Neural crest cell (in vitro differentiated cells): ENCODE measurements around the gene BEST4. TPM values are rescaled to one million over a fixed set of nuclear protein-coding genes. Genes with fewer than 3 reads are reported as not detected.
"Not testable (repeated sequence)": the region's sequence is repeated elsewhere in the genome, so short reads cannot be mapped to it uniquely, and the experiment has no call there.

Source experiments
- DNase-seq: peaks from one replicate; pipeline ENCODE4 v3.0.0; 2021; ENCODE audit warnings: low read depth, mixed read lengths, low spot score
- H3K27ac Mint-ChIP-seq: one replicate; pipeline ENCODE4 v1.8.0; 2021; ENCODE audit warnings: mild to moderate bottlenecking, mixed read lengths; ENCODE audit not compliant: unreplicated experiment
- H3K27me3 Mint-ChIP-seq: 2 replicates; pipeline ENCODE4 v1.8.0; 2021; ENCODE audit warnings: low read depth, mild to moderate bottlenecking, mixed read lengths
- H3K36me3 Mint-ChIP-seq: 2 replicates; pipeline ENCODE4 v1.8.0; 2021; ENCODE audit warnings: low read depth, mild to moderate bottlenecking, mixed read lengths
- H3K4me1 Mint-ChIP-seq: 2 replicates; pipeline ENCODE4 v1.8.0; 2021; ENCODE audit warnings: mixed read lengths
- H3K4me3 Mint-ChIP-seq: one replicate; pipeline ENCODE4 v1.8.0; 2021; ENCODE audit warnings: mild to moderate bottlenecking, mixed read lengths
- H3K9me3 Mint-ChIP-seq: 2 replicates; pipeline ENCODE4 v1.8.0; 2021; ENCODE audit warnings: mixed read lengths
- total RNA-seq: library from RNA; stranded (reverse); gene quantifications from 2 replicates; pipeline ENCODE4 v1.2.1, GENCODE V29; 2021
- TF ChIP-seq, protein P1 (sequence below): fragments of 200-600 bp; sonication (generic); conservative IDR thresholded peaks from 2 replicates; pipeline ENCODE4 v1.5.0; 2021; ENCODE audit warnings: antibody characterized with exemption, mild to moderate bottlenecking

The BEST4 gene
- total RNA-seq, 1 donor from 2014 or later = 0.23 TPM

DNA sequence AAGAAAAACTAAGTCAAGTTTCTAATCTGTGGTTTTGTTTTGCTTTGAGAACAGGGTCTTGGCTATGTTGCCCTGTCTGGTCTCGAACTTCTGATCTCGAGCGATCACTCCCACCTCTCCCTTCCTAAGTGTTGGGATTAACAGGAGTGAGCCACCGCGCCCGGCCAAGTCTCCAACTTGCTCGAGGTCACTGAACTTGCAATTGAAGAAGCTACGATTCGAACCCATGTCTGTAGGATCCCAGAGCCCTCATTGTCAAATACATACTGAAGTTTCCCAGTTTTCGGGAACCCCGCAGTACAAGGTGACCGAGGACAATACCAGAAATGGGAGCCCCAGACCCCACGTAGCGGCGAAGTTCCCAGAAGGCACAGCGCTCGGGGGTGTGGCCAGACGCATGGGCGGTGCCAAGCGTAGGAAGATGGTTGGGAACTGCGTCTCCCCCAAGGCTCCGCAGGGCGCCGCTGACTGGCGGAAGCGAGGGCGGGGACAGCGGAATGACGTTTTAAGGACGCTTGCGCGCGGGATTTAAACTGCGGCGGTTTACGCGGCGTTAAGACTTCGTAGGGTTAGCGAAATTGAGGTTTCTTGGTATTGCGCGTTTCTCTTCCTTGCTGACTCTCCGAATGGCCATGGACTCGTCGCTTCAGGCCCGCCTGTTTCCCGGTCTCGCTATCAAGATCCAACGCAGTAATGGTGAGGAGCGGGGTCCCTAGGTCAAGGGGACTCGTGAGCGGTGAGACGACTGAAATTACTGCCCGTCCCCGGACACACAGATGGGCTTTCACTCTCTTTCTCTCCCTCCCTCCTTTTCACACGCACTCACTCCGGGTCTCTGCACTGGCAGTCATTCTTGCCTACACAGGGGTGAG, 48.4 kb downstream of the BEST4 start, which contains the start of gene KIF2C:
KIF2C (plus strand) TSS at position 531 of the 872 bp plus-strand sequence; CDS start at position 627, 96 bp downstream.
- TF ChIP-seq, protein P1, sequence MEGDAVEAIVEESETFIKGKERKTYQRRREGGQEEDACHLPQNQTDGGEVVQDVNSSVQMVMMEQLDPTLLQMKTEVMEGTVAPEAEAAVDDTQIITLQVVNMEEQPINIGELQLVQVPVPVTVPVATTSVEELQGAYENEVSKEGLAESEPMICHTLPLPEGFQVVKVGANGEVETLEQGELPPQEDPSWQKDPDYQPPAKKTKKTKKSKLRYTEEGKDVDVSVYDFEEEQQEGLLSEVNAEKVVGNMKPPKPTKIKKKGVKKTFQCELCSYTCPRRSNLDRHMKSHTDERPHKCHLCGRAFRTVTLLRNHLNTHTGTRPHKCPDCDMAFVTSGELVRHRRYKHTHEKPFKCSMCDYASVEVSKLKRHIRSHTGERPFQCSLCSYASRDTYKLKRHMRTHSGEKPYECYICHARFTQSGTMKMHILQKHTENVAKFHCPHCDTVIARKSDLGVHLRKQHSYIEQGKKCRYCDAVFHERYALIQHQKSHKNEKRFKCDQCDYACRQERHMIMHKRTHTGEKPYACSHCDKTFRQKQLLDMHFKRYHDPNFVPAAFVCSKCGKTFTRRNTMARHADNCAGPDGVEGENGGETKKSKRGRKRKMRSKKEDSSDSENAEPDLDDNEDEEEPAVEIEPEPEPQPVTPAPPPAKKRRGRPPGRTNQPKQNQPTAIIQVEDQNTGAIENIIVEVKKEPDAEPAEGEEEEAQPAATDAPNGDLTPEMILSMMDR = no peak
- no peaks in the 10 kb centered on the region for H3K27me3 Mint-ChIP-seq
- H3K27ac Mint-ChIP-seq = peak within 1 kb of the TSS; percentile 99
- no peaks in the 10 kb centered on the region for H3K9me3 Mint-ChIP-seq
- peaks cover 8% of the 10 kb centered on the region for H3K36me3 Mint-ChIP-seq
- H3K4me3 Mint-ChIP-seq = peak within 1 kb of the TSS; percentile 98
- peaks cover 33% of the 10 kb centered on the region for H3K4me1 Mint-ChIP-seq
- peak; percentile 92 for DNase-seq

DNA sequence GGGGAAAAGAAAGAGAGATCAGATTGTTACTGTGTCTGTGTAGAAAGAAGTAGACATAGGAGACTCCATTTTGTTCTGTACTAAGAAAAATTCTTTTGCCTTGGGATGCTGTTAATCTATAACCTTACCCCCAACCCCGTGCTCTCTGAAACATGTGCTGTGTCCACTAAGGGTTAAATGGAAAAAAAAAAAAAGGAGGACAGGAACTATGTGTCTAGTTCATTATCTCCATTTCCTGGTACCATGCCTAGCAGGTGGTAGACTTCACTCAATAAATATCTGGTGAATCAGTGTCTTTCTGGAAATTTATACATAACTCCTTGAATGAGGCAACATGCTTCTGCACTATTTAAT, 49.0 kb downstream of the BEST4 start:
- not testable (repeated sequence) for H3K9me3 Mint-ChIP-seq, H3K27me3 Mint-ChIP-seq, H3K27ac Mint-ChIP-seq, H3K36me3 Mint-ChIP-seq, DNase-seq
- Mint-ChIP-seq H3K4me3 (peak overlapping the region; percentile 98), H3K4me1 (peaks cover 29% of the 10 kb centered on the region)

DNA sequence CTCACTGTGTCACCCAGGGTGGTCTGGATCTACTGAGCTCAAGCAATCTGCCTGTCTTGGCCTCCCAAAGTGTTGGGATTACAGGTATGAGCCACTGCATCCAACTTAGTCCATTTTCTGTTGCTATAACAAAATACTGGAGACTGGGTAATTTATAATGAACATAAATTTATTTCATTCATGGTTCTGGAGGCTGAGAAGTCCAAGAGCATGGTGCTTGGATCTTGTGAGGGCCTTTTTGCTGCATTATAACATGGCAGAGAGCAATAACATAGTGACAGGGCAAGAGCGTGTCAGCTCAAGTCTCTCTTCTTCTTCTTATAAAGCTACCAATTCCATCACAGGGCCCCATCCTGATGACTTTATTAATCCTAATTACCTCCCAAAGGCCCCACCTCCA, 52.0 kb downstream of the BEST4 start:
- TF ChIP-seq, protein P1 = no peak
- H3K4me1 Mint-ChIP-seq = peaks cover 28% of the 10 kb centered on the region
- peaks cover 1% of the 10 kb centered on the region for H3K27me3 Mint-ChIP-seq
- H3K27ac Mint-ChIP-seq = no peak overlapping the region
- H3K4me3 Mint-ChIP-seq = peak overlapping the region; percentile 16
- H3K36me3 Mint-ChIP-seq = no peaks in the 10 kb centered on the region
- DNase-seq = no peak
- H3K9me3 Mint-ChIP-seq = no peaks in the 10 kb centered on the region

DNA sequence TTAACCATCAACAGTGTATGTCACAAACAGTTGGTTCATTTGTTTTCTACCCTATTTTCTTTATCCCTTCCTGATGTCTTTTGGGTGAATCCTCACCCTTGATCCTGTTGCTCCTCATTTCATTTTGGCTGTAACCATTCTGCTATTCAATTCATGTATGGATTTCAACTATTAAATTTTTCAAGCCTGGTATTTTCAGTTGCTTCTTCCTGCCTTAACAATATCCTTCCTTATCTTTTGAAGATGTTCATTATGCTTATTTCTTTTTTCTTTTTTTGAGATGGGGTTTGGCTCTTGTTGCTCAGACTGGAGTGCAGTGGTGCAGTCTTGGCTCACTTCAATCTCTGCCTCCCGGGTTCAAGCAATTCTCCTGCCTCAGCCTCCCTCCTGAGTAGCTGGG, 54.2 kb downstream of the BEST4 start:
- H3K27me3 Mint-ChIP-seq = peaks cover 5% of the 10 kb centered on the region
- no peak for DNase-seq
- no peaks in the 10 kb centered on the region for H3K36me3 Mint-ChIP-seq
- no peak overlapping the region for H3K4me3 Mint-ChIP-seq
- peaks cover 17% of the 10 kb centered on the region for H3K4me1 Mint-ChIP-seq
- no peak overlapping the region for H3K27ac Mint-ChIP-seq
- no peaks in the 10 kb centered on the region for H3K9me3 Mint-ChIP-seq
- TF ChIP-seq, protein P1 = no peak

Other genes starting within 250 kb of the BEST4 start
- 14.1 and 15.7 TPM in 2 replicates for gene TMEM53, start 113.7 kb downstream of the BEST4 start, total RNA-seq
- 5.6 and 5.9 TPM in 2 replicates for gene ARMH1, start 113.5 kb downstream of the BEST4 start, total RNA-seq
- not detected in 2 replicates for gene RNU5D-1, start 57.0 kb downstream of the BEST4 start, total RNA-seq
- gene KIF2C, start 48.3 kb downstream of the BEST4 start, total RNA-seq = 88.7 and 92.7 TPM in 2 replicates
- 2,216 and 2,317 TPM in 2 replicates for gene RPS8, start 12.6 kb downstream of the BEST4 start, total RNA-seq
- gene PLK3, start 12.2 kb upstream of the BEST4 start, total RNA-seq = 15.3 and 15.7 TPM in 2 replicates
- not detected in 2 replicates for gene DYNLT4, start 19.2 kb upstream of the BEST4 start, total RNA-seq
- 5.5 and 6.5 TPM in 2 replicates for gene BTBD19, start 20.4 kb upstream of the BEST4 start, total RNA-seq
- 1.4 and 2.0 TPM in 2 replicates for gene PTCH2, start 55.1 kb upstream of the BEST4 start, total RNA-seq
- 29.2 and 30.8 TPM in 2 replicates for gene EIF2B3, start 198.4 kb upstream of the BEST4 start, total RNA-seq
- gene HECTD3, start 223.2 kb upstream of the BEST4 start, total RNA-seq = 26.8 and 29.3 TPM in 2 replicates
- gene UROD, start 224.1 kb upstream of the BEST4 start, total RNA-seq = 76.1 and 77.4 TPM in 2 replicates